ENCODE measurements around the gene SLC17A1. TPM values are rescaled to one million over a fixed set of nuclear protein-coding genes. Genes with fewer than 3 reads are reported as not detected.

Gene SLC17A1
- total and polyA plus RNA-seq, 2 of the 13 experiments (the other 11 are each of a cell fraction or from before 2014, with no cell fraction given) = 0.09 to 2.1 TPM

- TF ChIP-seq SNAPC4 (CRISPR knock-in tag; IDR thresholded peaks at IDR 0.05) (no peak), JDP2 (CRISPR knock-in tag; IDR thresholded peaks at IDR 0.05; ENCODE audit: borderline replicate concordance) (no peak), RORA (CRISPR knock-in tag; IDR thresholded peaks at IDR 0.05) (no peak), SKI (IDR thresholded peaks at IDR 0.05; ENCODE audit: partially characterized antibody) (no peak), ZNF652 (CRISPR knock-in tag; IDR thresholded peaks at IDR 0.05; ENCODE audit: borderline replicate concordance, low read depth) (peak; percentile 68; the same call in 1 of the 2 replicates), EP300 (IDR thresholded peaks at IDR 0.05; ENCODE audit: low read depth in 2 of 2, low read length in 2 of 2) (peak in 1 of 2 experiments; percentile 71; a peak in 2 of 4 replicates), EP300 (CRISPR knock-in tag; IDR thresholded peaks at IDR 0.05; ENCODE audit: borderline replicate concordance) (no peak), YEATS2 (CRISPR knock-in tag; IDR thresholded peaks at IDR 0.05; ENCODE audit: borderline replicate concordance) (no peak), RNF2 (conservative IDR thresholded peaks at IDR 0.05; ENCODE audit: low read depth) (no peak), HNF1B (CRISPR knock-in tag; IDR thresholded peaks at IDR 0.05) (peak; percentile 43; the same call in 1 of the 2 replicates), ETV6 (CRISPR knock-in tag; conservative IDR thresholded peaks at IDR 0.05) (no peak), HDAC1 (CRISPR knock-in tag; IDR thresholded peaks at IDR 0.05) (peak; percentile 56; the same call in 1 of the 2 replicates), ARNTL (CRISPR knock-in tag; IDR thresholded peaks at IDR 0.05) (no peak), SP1 (IDR thresholded peaks at IDR 0.05) (no peak), SP1 (CRISPR knock-in tag; IDR thresholded peaks at IDR 0.05) (no peak), ZNF83 (CRISPR knock-in tag; IDR thresholded peaks at IDR 0.05; ENCODE audit: borderline replicate concordance) (no peak), FOXC1 (CRISPR knock-in tag; IDR thresholded peaks at IDR 0.05; ENCODE audit: borderline replicate concordance) (no peak), ZBTB26 (CRISPR knock-in tag; IDR thresholded peaks at IDR 0.05; ENCODE audit: borderline replicate concordance) (no peak), YY1 (IDR thresholded peaks at IDR 0.05; ENCODE audit: insufficient read depth, insufficient replicate concordance, low read depth, low read length) (no peak), PHB2 (IDR thresholded peaks at IDR 0.05; ENCODE audit: partially characterized antibody) (no peak), ZNF235 (CRISPR knock-in tag; IDR thresholded peaks at IDR 0.05; ENCODE audit: borderline replicate concordance) (no peak), ZNF605 (CRISPR knock-in tag; IDR thresholded peaks at IDR 0.05) (no peak)
- TF ChIP-seq, protein P1, sequence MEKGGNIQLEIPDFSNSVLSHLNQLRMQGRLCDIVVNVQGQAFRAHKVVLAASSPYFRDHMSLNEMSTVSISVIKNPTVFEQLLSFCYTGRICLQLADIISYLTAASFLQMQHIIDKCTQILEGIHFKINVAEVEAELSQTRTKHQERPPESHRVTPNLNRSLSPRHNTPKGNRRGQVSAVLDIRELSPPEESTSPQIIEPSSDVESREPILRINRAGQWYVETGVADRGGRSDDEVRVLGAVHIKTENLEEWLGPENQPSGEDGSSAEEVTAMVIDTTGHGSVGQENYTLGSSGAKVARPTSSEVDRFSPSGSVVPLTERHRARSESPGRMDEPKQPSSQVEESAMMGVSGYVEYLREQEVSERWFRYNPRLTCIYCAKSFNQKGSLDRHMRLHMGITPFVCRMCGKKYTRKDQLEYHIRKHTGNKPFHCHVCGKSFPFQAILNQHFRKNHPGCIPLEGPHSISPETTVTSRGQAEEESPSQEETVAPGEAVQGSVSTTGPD (CRISPR knock-in tag; IDR thresholded peaks at IDR 0.05) = no peak
These were observed 1.3 kb upstream of the SLC17A1 start (continued) for GRCh38 chr6:25833136-25833535.

All from HepG2 (cell line).